BLaER1 treated with 17β-estradiol and CSF1 and Interleukin-3, amounts not matched to agents 10 nM and 100 nM (cell line): ENCODE measurements around the gene RASL11B.

Experiments used
- H3K27ac ChIP-seq, 11 experiments: shearing (Covaris generic); formaldehyde crosslinking; 2 replicates each; pipeline ENCODE4 v1.8.1; 2022
- H3K27me3 ChIP-seq, 11 experiments: shearing (Covaris generic); formaldehyde crosslinking; 2 replicates each; pipeline ENCODE4 v1.8.1; 2022
- H3K36me3 ChIP-seq, 11 experiments: shearing (Covaris generic); formaldehyde crosslinking; 2 replicates each; pipeline ENCODE4 v1.8.1; 2022
- H3K4me1 ChIP-seq, 10 experiments: shearing (Covaris generic); formaldehyde crosslinking; 2 replicates each; pipeline ENCODE4 v1.8.1; 2022
- H3K4me2 ChIP-seq, 11 experiments: shearing (Covaris generic); formaldehyde crosslinking; 2 replicates each; pipeline ENCODE4 v1.8.1; 2022
- H3K4me3 ChIP-seq, 10 experiments: shearing (Covaris generic); formaldehyde crosslinking; 2 replicates each; pipeline ENCODE4 v1.8.1; 2022
- H3K9ac ChIP-seq, 11 experiments: shearing (Covaris generic); formaldehyde crosslinking; 2 replicates each; pipeline ENCODE4 v1.8.1; 2022
- H3K9me3 ChIP-seq, 11 experiments: shearing (Covaris generic); formaldehyde crosslinking; replicated peaks in 1 of 11; 2 replicates each; pipeline ENCODE4 v1.8.1; 2022
- H4K20me1 ChIP-seq, 11 experiments: shearing (Covaris generic); formaldehyde crosslinking; 2 replicates each; pipeline ENCODE4 v1.8.1; 2022
- Cebpa-rat ChIP-seq, 11 experiments: shearing (Covaris generic); IDR thresholded peaks; 2 replicates each; pipeline ENCODE4 v1.8.1; 2022

Gene RASL11B

GRCh38 chr4:52852711-52853110, 9.4 kb upstream of the RASL11B start:
- peak overlapping the region in 9 of 11 experiments; percentile 6 to 62 (median 53); a peak in 14 of 22 replicates for H3K27ac ChIP-seq
- peak overlapping the region; percentile 63 to 79 (median 71) for H3K4me2 ChIP-seq
- peaks cover 9 to 19% (median 12%) of the 10 kb centered on the region in 11 experiments for H3K9me3 ChIP-seq
- H3K27me3 ChIP-seq: no peaks in the 10 kb centered on the region
- H4K20me1 ChIP-seq: no peaks in the 10 kb centered on the region
- peaks cover 38 to 49% (median 41%) of the 10 kb centered on the region in 10 experiments for H3K4me1 ChIP-seq
- peak overlapping the region in 4 of 11 experiments; percentile 2 to 17 (median 10); a peak in 4 of 22 replicates for H3K9ac ChIP-seq
- no peak overlapping the region for H3K4me3 ChIP-seq
- no peaks in the 10 kb centered on the region for H3K36me3 ChIP-seq
- no peak for TF ChIP-seq Cebpa-rat (IDR thresholded peaks at IDR 0.05)

- Histone ChIP-seq H3K27me3 (no peaks in the 10 kb centered on the region), H3K36me3 (peaks cover 0 to 5% (median 0%) of the 10 kb centered on the region in 11 experiments; a peak in 1 of 22 replicates), H3K4me1 (peaks cover 38 to 49% (median 41%) of the 10 kb centered on the region in 10 experiments), H3K27ac (peak overlapping the region in 8 of 11 experiments; percentile 30 to 62 (median 54); a peak in 13 of 22 replicates), H3K4me2 (peak overlapping the region; percentile 63 to 79 (median 71)), H3K9ac (peak overlapping the region in 3 of 11 experiments; percentile 2 to 17 (median 7); a peak in 3 of 22 replicates), H3K4me3 (no peak overlapping the region), H3K9me3 (peaks cover 15 to 25% (median 19%) of the 10 kb centered on the region in 11 experiments), H4K20me1 (no peaks in the 10 kb centered on the region)
- TF ChIP-seq Cebpa-rat (IDR thresholded peaks at IDR 0.05): no peak
Measured at GRCh38 chr4:52853351-52853750, 8.8 kb upstream of the RASL11B start.

DNA sequence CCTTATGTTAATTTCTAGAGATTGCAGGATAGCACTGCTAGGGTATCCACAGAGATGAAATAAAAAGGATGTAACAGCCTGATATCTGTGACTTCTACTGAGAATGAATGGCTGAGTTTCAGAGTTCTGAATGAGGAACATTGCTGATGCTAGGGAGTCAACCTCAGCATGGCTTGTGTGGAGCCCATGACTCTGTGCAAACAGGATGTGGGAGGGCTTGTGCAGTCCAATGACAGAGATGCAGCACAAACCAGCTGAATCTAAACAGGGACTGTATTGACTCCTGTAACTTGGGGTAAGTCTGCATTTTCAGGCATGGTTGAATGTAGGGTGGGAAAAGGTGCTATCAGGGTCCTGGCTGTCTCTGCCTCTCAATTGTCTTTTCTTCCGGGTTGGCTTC, 5.3 kb upstream of the RASL11B start:
- Histone ChIP-seq H3K4me1 (peaks cover 43 to 54% (median 47%) of the 10 kb centered on the region in 10 experiments), H3K4me2 (peak overlapping the region in 4 of 11 experiments; percentile 9 to 60 (median 38); a peak in 5 of 22 replicates), H3K9ac (no peak overlapping the region), H3K36me3 (peaks cover 0 to 8% (median 0%) of the 10 kb centered on the region in 11 experiments; a peak in 1 of 22 replicates), H3K4me3 (no peak overlapping the region), H3K27me3 (peaks cover 21 to 27% (median 23%) of the 10 kb centered on the region in 11 experiments), H3K9me3 (peaks cover 25 to 48% (median 36%) of the 10 kb centered on the region in 11 experiments), H4K20me1 (no peaks in the 10 kb centered on the region), H3K27ac (peak overlapping the region in 1 of 11 experiments; percentile 35; a peak in 1 of 22 replicates)
- no peak for TF ChIP-seq Cebpa-rat (IDR thresholded peaks at IDR 0.05)

- no peak for TF ChIP-seq Cebpa-rat (IDR thresholded peaks at IDR 0.05)
- Histone ChIP-seq H3K36me3 (peaks cover 0 to 8% (median 0%) of the 10 kb centered on the region in 11 experiments; a peak in 4 of 22 replicates), H3K4me2 (no peak overlapping the region), H3K27ac (no peak overlapping the region), H3K4me3 (no peak overlapping the region), H3K9ac (no peak overlapping the region), H3K27me3 (peaks cover 38 to 47% (median 39%) of the 10 kb centered on the region in 11 experiments), H4K20me1 (peaks cover 0 to 4% (median 0%) of the 10 kb centered on the region in 11 experiments; a peak in 1 of 22 replicates), H3K9me3 (peaks cover 34 to 61% (median 48%) of the 10 kb centered on the region in 11 experiments), H3K4me1 (peaks cover 18 to 29% (median 20%) of the 10 kb centered on the region in 10 experiments)
Measured at GRCh38 chr4:52860361-52860760, 1.8 kb upstream of the RASL11B start.

- no peak for TF ChIP-seq Cebpa-rat (IDR thresholded peaks at IDR 0.05)
- H3K9ac ChIP-seq: peak overlapping the region in 8 of 11 experiments; percentile 55 to 68 (median 62); a peak in 15 of 22 replicates
- peaks cover 0 to 4% (median 0%) of the 10 kb centered on the region in 11 experiments; a peak in 1 of 22 replicates for H4K20me1 ChIP-seq
- H3K9me3 ChIP-seq: peaks cover 34 to 61% (median 48%) of the 10 kb centered on the region in 11 experiments
- H3K27me3 ChIP-seq: peaks cover 38 to 47% (median 39%) of the 10 kb centered on the region in 11 experiments
- peaks cover 0 to 8% (median 0%) of the 10 kb centered on the region in 11 experiments; a peak in 4 of 22 replicates for H3K36me3 ChIP-seq
- no peak overlapping the region for H3K27ac ChIP-seq
- peak overlapping the region; percentile 56 to 72 (median 63) for H3K4me3 ChIP-seq
- peak overlapping the region; percentile 71 to 96 (median 86) for H3K4me2 ChIP-seq
- peaks cover 16 to 23% (median 18%) of the 10 kb centered on the region in 10 experiments for H3K4me1 ChIP-seq
Measured at GRCh38 chr4:52861171-52861823, 820 bp upstream of the RASL11B start.

- H3K4me1 ChIP-seq: peaks cover 8 to 19% (median 15%) of the 10 kb centered on the region in 10 experiments; a peak in 17 of 20 replicates
- no peak for TF ChIP-seq Cebpa-rat (IDR thresholded peaks at IDR 0.05)
- peaks cover 25 to 47% (median 34%) of the 10 kb centered on the region in 11 experiments for H3K9me3 ChIP-seq
- H3K4me3 ChIP-seq: peak overlapping the region; percentile 56 to 72 (median 63)
- peaks cover 38 to 47% (median 39%) of the 10 kb centered on the region in 11 experiments for H3K27me3 ChIP-seq
- no peak overlapping the region for H3K27ac ChIP-seq
- peak overlapping the region; percentile 71 to 96 (median 86) for H3K4me2 ChIP-seq
- H4K20me1 ChIP-seq: peaks cover 0 to 4% (median 0%) of the 10 kb centered on the region in 11 experiments; a peak in 1 of 22 replicates
- peak overlapping the region in 5 of 11 experiments; percentile 2 to 68 (median 63); a peak in 5 of 22 replicates for H3K9ac ChIP-seq
- peaks cover 0 to 8% (median 0%) of the 10 kb centered on the region in 11 experiments; a peak in 4 of 22 replicates for H3K36me3 ChIP-seq
Measured at GRCh38 chr4:52862639-52863161, 583 bp downstream of the RASL11B start.

DNA sequence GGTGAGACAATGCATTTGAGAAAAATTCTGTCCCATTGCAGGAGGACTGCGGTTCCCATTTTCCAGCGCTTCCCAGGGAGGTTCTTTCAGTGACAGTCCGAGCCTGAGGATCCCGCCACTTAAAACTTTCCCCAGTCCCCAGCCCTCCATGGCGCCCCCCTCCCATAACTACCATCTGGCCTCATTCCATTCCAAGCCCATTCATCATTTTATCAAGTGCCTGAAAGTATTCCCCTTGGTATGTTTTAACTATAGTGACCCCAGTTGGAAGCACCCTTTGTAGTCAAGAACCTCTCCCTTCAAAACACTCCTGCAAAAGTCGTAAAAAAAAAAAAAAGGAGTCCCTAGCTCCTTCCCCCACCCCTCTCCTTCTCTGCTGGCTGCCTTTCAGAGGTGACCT, 1.2 kb downstream of the RASL11B start:
- Histone ChIP-seq H3K9me3 (peaks cover 18 to 41% (median 28%) of the 10 kb centered on the region in 11 experiments), H3K27ac (no peak overlapping the region), H3K4me3 (no peak overlapping the region), H3K9ac (no peak overlapping the region), H3K27me3 (peaks cover 38 to 47% (median 39%) of the 10 kb centered on the region in 11 experiments), H4K20me1 (peaks cover 0 to 4% (median 0%) of the 10 kb centered on the region in 11 experiments; a peak in 1 of 22 replicates), H3K36me3 (peaks cover 0 to 8% (median 0%) of the 10 kb centered on the region in 11 experiments; a peak in 4 of 22 replicates), H3K4me1 (peaks cover 8 to 19% (median 15%) of the 10 kb centered on the region in 10 experiments; a peak in 17 of 20 replicates), H3K4me2 (peak overlapping the region in 3 of 11 experiments; percentile 76 to 86 (median 82); a peak in 3 of 22 replicates)
- TF ChIP-seq Cebpa-rat (IDR thresholded peaks at IDR 0.05): no peak

DNA sequence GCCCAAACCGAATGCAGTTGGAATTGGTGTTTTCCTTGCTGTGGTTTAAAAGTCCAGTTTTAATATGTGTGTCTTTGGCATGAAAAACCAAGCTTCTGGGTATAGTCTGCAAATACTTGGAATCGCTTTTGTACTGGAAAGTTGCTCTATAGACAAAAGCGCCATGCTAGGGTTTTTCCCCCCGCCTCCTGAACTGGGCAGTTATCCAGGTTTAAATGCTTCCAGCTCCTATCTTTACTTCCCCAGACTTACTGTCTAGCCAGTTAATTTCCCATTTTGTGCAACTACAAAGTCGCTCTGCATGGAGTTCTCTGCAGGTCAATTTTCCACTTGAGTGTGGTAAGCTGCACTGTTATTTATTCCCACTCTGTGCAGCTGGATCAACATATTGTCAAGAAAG, 2.7 kb downstream of the RASL11B start:
- Histone ChIP-seq H3K36me3 (peaks cover 0 to 8% (median 0%) of the 10 kb centered on the region in 11 experiments; a peak in 3 of 22 replicates), H3K27ac (no peak overlapping the region), H3K27me3 (peaks cover 35 to 41% (median 37%) of the 10 kb centered on the region in 11 experiments), H3K4me2 (no peak overlapping the region), H3K4me1 (peaks cover 8 to 19% (median 15%) of the 10 kb centered on the region in 10 experiments; a peak in 17 of 20 replicates), H3K9ac (no peak overlapping the region), H3K9me3 (peaks cover 11 to 28% (median 15%) of the 10 kb centered on the region in 11 experiments; a peak in 19 of 22 replicates), H4K20me1 (peaks cover 0 to 4% (median 0%) of the 10 kb centered on the region in 11 experiments; a peak in 1 of 22 replicates), H3K4me3 (no peak overlapping the region)
- no peak for TF ChIP-seq Cebpa-rat (IDR thresholded peaks at IDR 0.05)
